PC-3 (cell line): ENCODE data around the gene RAI14.

Source experiments
- EZH2 ChIP-seq: fragments of 300-600 bp; sonication (generic); IDR thresholded peaks from one replicate; pipeline ENCODE4 v1.6.1; 2017; ENCODE audit warnings: antibody characterized with exemption, mild to moderate bottlenecking, low read length; ENCODE audit not compliant: unreplicated experiment
- EZH2phosphoT487 ChIP-seq: fragments of 300-600 bp; sonication (generic); IDR thresholded peaks from 2 replicates; pipeline ENCODE4 v1.6.1; 2018; ENCODE audit warnings: mild to moderate bottlenecking, antibody characterized with exemption, low read length, borderline replicate concordance
- TF ChIP-seq, protein P1 (sequence below): fragments of 300-600 bp; sonication (generic); conservative IDR thresholded peaks from 2 replicates; pipeline ENCODE4 v1.5.1; 2017; ENCODE audit warnings: antibody characterized with exemption, low read depth, mild to moderate bottlenecking, low read length

DNA sequence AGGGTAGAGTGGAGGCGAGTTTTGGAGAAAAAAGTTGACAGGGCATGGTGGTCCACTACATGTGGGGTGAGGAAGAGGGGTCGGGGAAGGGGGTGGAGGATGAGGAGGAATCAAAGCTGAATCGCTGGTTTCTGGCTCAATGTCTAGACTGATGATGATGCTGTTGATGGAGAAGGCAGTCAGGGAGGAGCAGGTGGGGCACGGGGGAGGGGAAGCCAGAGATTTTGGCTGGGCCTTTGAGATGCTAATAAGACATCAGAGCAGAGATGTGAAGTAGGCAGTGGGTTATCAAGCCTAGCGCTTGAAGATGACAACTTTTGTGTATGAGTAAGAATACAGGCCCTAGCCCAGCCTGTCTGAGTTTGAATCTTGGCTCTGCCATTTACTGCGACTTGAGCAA, 150.4 kb downstream of the RAI14 start:
- no peak for TF ChIP-seq EZH2phosphoT487
- TF ChIP-seq, protein P1, sequence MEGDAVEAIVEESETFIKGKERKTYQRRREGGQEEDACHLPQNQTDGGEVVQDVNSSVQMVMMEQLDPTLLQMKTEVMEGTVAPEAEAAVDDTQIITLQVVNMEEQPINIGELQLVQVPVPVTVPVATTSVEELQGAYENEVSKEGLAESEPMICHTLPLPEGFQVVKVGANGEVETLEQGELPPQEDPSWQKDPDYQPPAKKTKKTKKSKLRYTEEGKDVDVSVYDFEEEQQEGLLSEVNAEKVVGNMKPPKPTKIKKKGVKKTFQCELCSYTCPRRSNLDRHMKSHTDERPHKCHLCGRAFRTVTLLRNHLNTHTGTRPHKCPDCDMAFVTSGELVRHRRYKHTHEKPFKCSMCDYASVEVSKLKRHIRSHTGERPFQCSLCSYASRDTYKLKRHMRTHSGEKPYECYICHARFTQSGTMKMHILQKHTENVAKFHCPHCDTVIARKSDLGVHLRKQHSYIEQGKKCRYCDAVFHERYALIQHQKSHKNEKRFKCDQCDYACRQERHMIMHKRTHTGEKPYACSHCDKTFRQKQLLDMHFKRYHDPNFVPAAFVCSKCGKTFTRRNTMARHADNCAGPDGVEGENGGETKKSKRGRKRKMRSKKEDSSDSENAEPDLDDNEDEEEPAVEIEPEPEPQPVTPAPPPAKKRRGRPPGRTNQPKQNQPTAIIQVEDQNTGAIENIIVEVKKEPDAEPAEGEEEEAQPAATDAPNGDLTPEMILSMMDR = no peak
- no peak for TF ChIP-seq EZH2
